Fibroblast of villous mesenchyme (primary cell): ENCODE measurements around the gene DOCK8. TPM values are rescaled to one million over a fixed set of nuclear protein-coding genes. Genes with fewer than 3 reads are reported as not detected.

Source experiments
- DNase-seq: peaks from one replicate; pipeline ENCODE4 v3.0.0-alpha.2; 2010; ENCODE audit warnings: low read depth
- H3K4me3 ChIP-seq: 2 replicates; pipeline ENCODE4 v1.5.1; 2011; ENCODE audit warnings: low read depth, mild to moderate bottlenecking, low read length
- total RNA-seq: library from RNA; depleted of rRNA; stranded (reverse); fragments of >200 nt; gene quantifications from 2 replicates; pipeline ENCODE4 v1.2.3, GENCODE V29; 2012
- TF ChIP-seq, protein P1 (sequence below): IDR thresholded peaks from 2 replicates; pipeline ENCODE4 v1.5.1; 2012; ENCODE audit warnings: low read depth, mild to moderate bottlenecking, low read length; ENCODE audit not compliant: insufficient read depth

Gene DOCK8
- total RNA-seq, 1 donor: 2.6 TPM

DNA sequence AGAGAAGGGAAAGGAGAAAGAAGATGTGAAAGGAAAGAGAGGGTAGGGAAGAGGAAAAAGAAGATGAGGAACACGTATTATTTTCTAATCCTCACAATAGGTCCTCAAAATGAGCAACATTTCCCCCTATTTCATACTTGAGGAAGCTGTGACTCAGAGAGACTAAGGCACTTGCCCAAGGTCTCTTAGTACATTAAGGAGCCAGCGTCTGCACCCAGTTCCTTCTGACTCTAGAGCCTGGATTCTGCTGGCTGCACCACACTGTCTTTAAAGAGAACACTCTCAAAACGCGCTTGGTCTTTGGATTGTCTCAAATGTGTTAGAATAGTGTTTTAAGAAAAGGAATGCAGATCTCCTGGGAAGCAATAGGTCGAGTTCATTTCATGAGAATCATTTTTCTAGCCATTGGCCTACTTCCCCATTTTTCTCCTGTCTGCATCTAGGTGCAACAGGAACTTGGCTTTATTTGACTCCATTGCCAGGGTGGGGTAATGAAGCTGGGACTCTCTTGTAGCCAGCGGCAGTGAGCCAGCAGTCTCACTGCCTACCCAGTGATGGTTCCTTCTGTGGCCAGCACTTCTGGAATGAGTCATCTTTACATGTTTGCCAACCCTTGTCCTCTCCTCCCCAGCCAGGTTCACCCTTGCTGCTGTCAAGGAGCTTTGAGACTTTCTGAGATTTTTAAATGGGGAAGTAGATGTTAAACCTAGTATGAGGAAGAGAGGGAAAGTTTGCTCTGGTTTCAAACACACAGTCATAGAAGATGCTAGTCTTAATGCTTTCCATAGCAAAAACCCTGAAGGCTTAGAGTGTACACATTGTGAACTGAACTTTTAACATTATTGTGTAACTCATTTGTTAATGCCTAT, 82.7 kb downstream of the DOCK8 start:
- H3K4me3 ChIP-seq: no peak overlapping the region
- TF ChIP-seq, protein P1, sequence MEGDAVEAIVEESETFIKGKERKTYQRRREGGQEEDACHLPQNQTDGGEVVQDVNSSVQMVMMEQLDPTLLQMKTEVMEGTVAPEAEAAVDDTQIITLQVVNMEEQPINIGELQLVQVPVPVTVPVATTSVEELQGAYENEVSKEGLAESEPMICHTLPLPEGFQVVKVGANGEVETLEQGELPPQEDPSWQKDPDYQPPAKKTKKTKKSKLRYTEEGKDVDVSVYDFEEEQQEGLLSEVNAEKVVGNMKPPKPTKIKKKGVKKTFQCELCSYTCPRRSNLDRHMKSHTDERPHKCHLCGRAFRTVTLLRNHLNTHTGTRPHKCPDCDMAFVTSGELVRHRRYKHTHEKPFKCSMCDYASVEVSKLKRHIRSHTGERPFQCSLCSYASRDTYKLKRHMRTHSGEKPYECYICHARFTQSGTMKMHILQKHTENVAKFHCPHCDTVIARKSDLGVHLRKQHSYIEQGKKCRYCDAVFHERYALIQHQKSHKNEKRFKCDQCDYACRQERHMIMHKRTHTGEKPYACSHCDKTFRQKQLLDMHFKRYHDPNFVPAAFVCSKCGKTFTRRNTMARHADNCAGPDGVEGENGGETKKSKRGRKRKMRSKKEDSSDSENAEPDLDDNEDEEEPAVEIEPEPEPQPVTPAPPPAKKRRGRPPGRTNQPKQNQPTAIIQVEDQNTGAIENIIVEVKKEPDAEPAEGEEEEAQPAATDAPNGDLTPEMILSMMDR: no peak
- DNase-seq: no peak

GRCh38 chr9:303502-303901, 88.8 kb downstream of the DOCK8 start:
- no peak for DNase-seq
- no peak overlapping the region for H3K4me3 ChIP-seq
- TF ChIP-seq, protein P1: no peak

DNA sequence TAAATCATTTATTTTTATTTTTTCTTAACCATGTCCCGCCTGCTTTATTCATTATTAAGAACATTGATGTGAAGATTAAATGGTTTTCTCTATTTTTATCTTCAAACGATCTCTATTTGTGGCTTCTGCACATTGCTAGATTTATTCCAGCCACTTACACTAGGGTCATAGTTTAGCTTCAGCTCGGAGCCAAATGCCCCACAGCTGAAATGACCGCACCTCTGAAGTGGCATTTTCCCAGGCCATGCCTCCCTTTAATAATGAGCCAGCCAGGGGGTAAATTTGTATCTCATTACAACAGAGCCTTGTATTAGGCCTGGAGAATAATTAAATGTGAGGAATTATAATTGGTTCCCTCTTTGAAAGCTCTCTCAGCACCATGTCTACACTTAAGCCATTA, 89.4 kb downstream of the DOCK8 start:
- H3K4me3 ChIP-seq: no peak overlapping the region
- TF ChIP-seq, protein P1: no peak
- no peak for DNase-seq

GRCh38 chr9:304519-305185, 90.0 kb downstream of the DOCK8 start:
- TF ChIP-seq, protein P1: no peak
- DNase-seq: no peak
- no peak overlapping the region for H3K4me3 ChIP-seq

DNA sequence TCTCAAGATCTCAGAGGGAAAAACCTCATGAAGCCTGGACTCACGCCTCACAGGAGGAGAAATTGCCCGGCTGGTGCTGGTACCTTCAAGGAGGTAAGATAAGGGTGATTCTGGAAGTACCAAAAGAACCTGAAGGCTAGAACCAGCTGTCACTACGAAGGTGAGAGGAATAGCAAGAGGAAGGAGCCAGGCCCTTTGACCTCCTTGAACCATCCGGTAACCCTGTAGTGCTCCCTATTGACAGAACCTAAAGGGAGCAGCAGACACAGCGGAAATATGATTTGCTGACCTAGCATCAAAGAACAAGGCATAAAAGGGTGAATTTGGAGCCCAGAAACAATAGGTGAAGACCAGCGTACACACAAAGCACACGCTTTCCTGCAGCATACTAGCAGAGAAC, 92.2 kb downstream of the DOCK8 start:
- peak; percentile 1 for DNase-seq
- no peak overlapping the region for H3K4me3 ChIP-seq
- TF ChIP-seq, protein P1: no peak

DNA sequence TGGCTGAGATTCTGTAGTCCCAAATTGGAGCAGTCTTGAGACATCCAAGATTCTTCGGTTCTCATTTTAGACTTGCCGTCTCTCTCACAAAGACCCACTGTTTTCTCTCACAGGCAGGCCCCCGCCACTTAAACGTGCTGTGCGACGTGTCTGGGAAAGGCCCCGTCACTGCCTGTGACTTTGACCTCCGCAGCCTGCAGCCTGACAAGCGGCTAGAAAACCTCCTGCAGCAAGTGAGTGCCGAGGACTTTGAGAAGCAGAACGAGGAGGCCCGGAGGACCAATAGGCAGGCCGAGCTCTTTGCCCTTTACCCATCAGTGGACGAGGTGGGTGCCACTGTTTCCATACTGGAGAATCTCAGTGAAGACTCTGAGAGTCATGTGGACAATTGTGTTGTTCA, 97.2 kb downstream of the DOCK8 start:
- no peak for DNase-seq
- TF ChIP-seq, protein P1: no peak
- no peak overlapping the region for H3K4me3 ChIP-seq
